H9 (cell line): ENCODE measurements around the gene RAB6A. TPM values are rescaled to one million over a fixed set of nuclear protein-coding genes. Genes with fewer than 3 reads are reported as not detected.

Experiments used
- DNase-seq: peaks from one replicate; pipeline ENCODE4 v3.0.0-alpha.2; 2017
- H2AFZ ChIP-seq: one replicate; pipeline ENCODE4 v1.6.1; 2013; ENCODE audit warnings: mild to moderate bottlenecking, low read length, control low read depth, moderate library complexity
- H2AK5ac ChIP-seq: 2 replicates; pipeline ENCODE4 v1.6.1; 2013; ENCODE audit warnings: low read length, control low read depth, mixed read lengths; ENCODE audit not compliant: insufficient read length
- H2BK120ac ChIP-seq: one replicate; pipeline ENCODE4 v1.6.1; 2013; ENCODE audit warnings: low read depth, mild to moderate bottlenecking, low read length, control low read depth, inconsistent platforms; ENCODE audit not compliant: poor library complexity, severe bottlenecking
- H2BK12ac ChIP-seq: 2 replicates; pipeline ENCODE4 v1.6.1; 2013; ENCODE audit warnings: low read length, control low read depth, mixed read lengths, low read depth; ENCODE audit not compliant: insufficient read length
- H2BK15ac ChIP-seq: 2 replicates; pipeline ENCODE4 v1.6.1; 2013; ENCODE audit warnings: low read depth, low read length, control low read depth
- H2BK20ac ChIP-seq: one replicate; pipeline ENCODE4 v1.6.1; 2013; ENCODE audit warnings: low read depth, mild to moderate bottlenecking, low read length, control low read depth, inconsistent platforms; ENCODE audit not compliant: poor library complexity, severe bottlenecking
- H2BK5ac ChIP-seq: 2 replicates; pipeline ENCODE4 v1.6.1; 2013; ENCODE audit warnings: low read length, control low read depth, mixed read lengths; ENCODE audit not compliant: insufficient read length
- H3K14ac ChIP-seq: 2 replicates; pipeline ENCODE4 v1.6.1; 2013; ENCODE audit warnings: low read length, control low read depth; ENCODE audit not compliant: insufficient read depth
- H3K18ac ChIP-seq: 2 replicates; pipeline ENCODE4 v1.6.1; 2013; ENCODE audit warnings: low read depth, mild to moderate bottlenecking, mixed read lengths, low read length, control low read depth; ENCODE audit not compliant: insufficient read length
- H3K23ac ChIP-seq: 2 replicates; pipeline ENCODE4 v1.6.1; 2013; ENCODE audit warnings: low read length, control low read depth, mixed read lengths, low read depth; ENCODE audit not compliant: insufficient read length
- H3K23me2 ChIP-seq: 2 replicates; pipeline ENCODE4 v1.6.1; 2013; ENCODE audit warnings: low read depth, mild to moderate bottlenecking, mixed read lengths, low read length, control low read depth; ENCODE audit not compliant: insufficient read length, poor library complexity, severe bottlenecking
- H3K27ac ChIP-seq: 2 replicates; pipeline ENCODE4 v1.5.1; 2013; ENCODE audit warnings: low read length, control low read depth, mixed read lengths, low read depth; ENCODE audit not compliant: insufficient read length
- H3K27me3 ChIP-seq: 2 replicates; pipeline ENCODE4 v1.6.1; 2013; ENCODE audit warnings: low read length, control low read depth, inconsistent platforms; ENCODE audit not compliant: insufficient read depth
- H3K4ac ChIP-seq: 2 replicates; pipeline ENCODE4 v1.6.1; 2013; ENCODE audit warnings: low read depth, mild to moderate bottlenecking, control low read depth, inconsistent platforms, low read length, moderate library complexity
- H3K4me1 ChIP-seq: 2 replicates; pipeline ENCODE4 v1.6.1; 2013; ENCODE audit warnings: low read length, control low read depth, inconsistent platforms; ENCODE audit not compliant: insufficient read depth
- H3K4me2 ChIP-seq: 2 replicates; pipeline ENCODE4 v1.6.1; 2013; ENCODE audit warnings: low read length, control low read depth, mixed read lengths; ENCODE audit not compliant: insufficient read length, insufficient read depth
- H3K56ac ChIP-seq: 2 replicates; pipeline ENCODE4 v1.6.1; 2013; ENCODE audit warnings: low read depth, mild to moderate bottlenecking, mixed read lengths, low read length, control low read depth; ENCODE audit not compliant: insufficient read length
- H3K79me1 ChIP-seq: 2 replicates; pipeline ENCODE4 v1.6.1; 2013; ENCODE audit warnings: low read depth, mild to moderate bottlenecking, moderate library complexity, low read length, control low read depth, inconsistent platforms; ENCODE audit not compliant: insufficient read depth, poor library complexity, severe bottlenecking
- H3K79me2 ChIP-seq: 2 replicates; pipeline ENCODE4 v1.6.1; 2013; ENCODE audit warnings: low read length, control low read depth, inconsistent platforms; ENCODE audit not compliant: insufficient read depth
- H3K9ac ChIP-seq: 2 replicates; pipeline ENCODE4 v1.6.1; 2013; ENCODE audit warnings: low read length, control low read depth, mixed read lengths; ENCODE audit not compliant: insufficient read length; ENCODE audit errors: extremely low read depth
- H3K9me3 ChIP-seq: one replicate; pipeline ENCODE4 v1.6.1; 2013; ENCODE audit warnings: low read depth, low read length, inconsistent platforms; ENCODE audit not compliant: control insufficient read depth
- H3T11ph ChIP-seq: one replicate; pipeline ENCODE4 v1.6.1; 2013; ENCODE audit warnings: mild to moderate bottlenecking, low read length, control low read depth, inconsistent platforms
- H4K20me1 ChIP-seq: one replicate; pipeline ENCODE4 v1.6.1; 2013; ENCODE audit not compliant: control insufficient read depth, insufficient read length, insufficient read depth
- H4K5ac ChIP-seq: 2 replicates; pipeline ENCODE4 v1.6.1; 2013; ENCODE audit warnings: low read depth, mild to moderate bottlenecking, mixed read lengths, low read length, control low read depth; ENCODE audit not compliant: insufficient read length
- H4K8ac ChIP-seq: replicated peaks from 2 replicates; pipeline ENCODE4 v1.6.1; 2013; ENCODE audit warnings: low read length, control low read depth, mixed read lengths, low read depth; ENCODE audit not compliant: insufficient read length
- H4K91ac ChIP-seq: 2 replicates; pipeline ENCODE4 v1.6.1; 2013; ENCODE audit warnings: low read depth, mild to moderate bottlenecking, moderate library complexity, mixed read lengths, low read length, control low read depth; ENCODE audit not compliant: insufficient read length
- H3K27ac Mint-ChIP-seq, 3 experiments: 2 replicates in 2 of 3; 3 replicates in 1 of 3; pipeline ENCODE4 v1.8.0; 2020 to 2021; ENCODE audit warnings: mixed read lengths in 3 of 3, mild to moderate bottlenecking in 1 of 3, moderate library complexity in 1 of 3
- H3K27me3 Mint-ChIP-seq: 2 replicates; pipeline ENCODE4 v1.8.0; 2021; ENCODE audit warnings: low read depth, mild to moderate bottlenecking, moderate library complexity, mixed read lengths
- H3K36me3 Mint-ChIP-seq, 3 experiments: 2 replicates in 2 of 3; 3 replicates in 1 of 3; pipeline ENCODE4 v1.8.0; 2020 to 2021; ENCODE audit warnings: low read depth in 3 of 3, mixed read lengths in 3 of 3; ENCODE audit not compliant: insufficient read depth in 1 of 3
- H3K4me1 Mint-ChIP-seq, 2 experiments: 2 replicates each; pipeline ENCODE4 v1.8.0; 2020; ENCODE audit warnings: mixed read lengths in 2 of 2
- H3K4me3 Mint-ChIP-seq, 2 experiments: 2 replicates in 1 of 2; 3 replicates in 1 of 2; pipeline ENCODE4 v1.8.0; 2020 to 2021; ENCODE audit warnings: mild to moderate bottlenecking in 2 of 2, mixed read lengths in 2 of 2, moderate library complexity in 1 of 2
- H3K9me3 Mint-ChIP-seq, 2 experiments: 2 replicates in 1 of 2; 3 replicates in 1 of 2; pipeline ENCODE4 v1.8.0; 2020; ENCODE audit warnings: mild to moderate bottlenecking in 2 of 2, mixed read lengths in 2 of 2, moderate library complexity in 1 of 2
- WGBS: extraction: QIAGEN DNeasy Blood & Tissue Kit; methylation state at CpG from one replicate; pipeline ENCODE4 v1.1.7; 2013; ENCODE audit warnings: missing lambda C conversion rate, low lambda C conversion rate, mixed read lengths; ENCODE audit not compliant: insufficient read length; ENCODE audit errors: extremely low coverage; 5-methylcytosine and 5-hydroxymethylcytosine counted together
- total RNA-seq: library from RNA; stranded (reverse); gene quantifications from 2 replicates; pipeline ENCODE4 v1.2.1, GENCODE V29; 2021
- TF ChIP-seq, protein P1 (sequence below): fragments of 200-600 bp; sonication (generic); conservative IDR thresholded peaks from 3 replicates; pipeline ENCODE4 v1.8.0; 2021; ENCODE audit warnings: antibody characterized with exemption, mild to moderate bottlenecking

RAB6A gene
- total RNA-seq, 1 experiment from 2014 or later = 72.8 TPM

- Histone ChIP-seq H3K79me1 (no peaks in the 10 kb centered on the region), H4K8ac (no peak overlapping the region), H4K20me1 (no peaks in the 10 kb centered on the region), H3K79me2 (no peaks in the 10 kb centered on the region), H3K4me2 (no peak overlapping the region), H2BK12ac (no peak overlapping the region), H2AK5ac (no peak overlapping the region), H3K27me3 (peaks cover 5% of the 10 kb centered on the region; the same call in 1 of the 2 replicates), H3K18ac (no peak overlapping the region), H3K4me1 (no peaks in the 10 kb centered on the region), H3K9ac (no peak overlapping the region), H3K4ac (no peak overlapping the region), H3K56ac (no peak overlapping the region), H4K91ac (no peak overlapping the region), H3K14ac (no peak overlapping the region), H3K23me2 (no peaks in the 10 kb centered on the region), H2BK120ac (no peak overlapping the region), H4K5ac (no peak overlapping the region), H2BK5ac (no peak overlapping the region), H3K23ac (no peak overlapping the region), H2BK15ac (no peak overlapping the region), H3T11ph (no peak overlapping the region), H3K27ac (no peak overlapping the region), H2AFZ (no peak overlapping the region), H3K9me3 (no peaks in the 10 kb centered on the region), H2BK20ac (no peak overlapping the region)
- peaks cover 0 to 18% (median 2%) of the 10 kb centered on the region in 3 experiments; a peak in 3 of 7 replicates for H3K36me3 Mint-ChIP-seq
- TF ChIP-seq, protein P1, sequence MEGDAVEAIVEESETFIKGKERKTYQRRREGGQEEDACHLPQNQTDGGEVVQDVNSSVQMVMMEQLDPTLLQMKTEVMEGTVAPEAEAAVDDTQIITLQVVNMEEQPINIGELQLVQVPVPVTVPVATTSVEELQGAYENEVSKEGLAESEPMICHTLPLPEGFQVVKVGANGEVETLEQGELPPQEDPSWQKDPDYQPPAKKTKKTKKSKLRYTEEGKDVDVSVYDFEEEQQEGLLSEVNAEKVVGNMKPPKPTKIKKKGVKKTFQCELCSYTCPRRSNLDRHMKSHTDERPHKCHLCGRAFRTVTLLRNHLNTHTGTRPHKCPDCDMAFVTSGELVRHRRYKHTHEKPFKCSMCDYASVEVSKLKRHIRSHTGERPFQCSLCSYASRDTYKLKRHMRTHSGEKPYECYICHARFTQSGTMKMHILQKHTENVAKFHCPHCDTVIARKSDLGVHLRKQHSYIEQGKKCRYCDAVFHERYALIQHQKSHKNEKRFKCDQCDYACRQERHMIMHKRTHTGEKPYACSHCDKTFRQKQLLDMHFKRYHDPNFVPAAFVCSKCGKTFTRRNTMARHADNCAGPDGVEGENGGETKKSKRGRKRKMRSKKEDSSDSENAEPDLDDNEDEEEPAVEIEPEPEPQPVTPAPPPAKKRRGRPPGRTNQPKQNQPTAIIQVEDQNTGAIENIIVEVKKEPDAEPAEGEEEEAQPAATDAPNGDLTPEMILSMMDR = no peak
- peaks cover 19% of the 10 kb centered on the region for H3K27me3 Mint-ChIP-seq
- no peak for DNase-seq
- peaks cover 3 to 8% of the 10 kb centered on the region in 2 experiments for H3K9me3 Mint-ChIP-seq
- no peak overlapping the region for H3K4me3 Mint-ChIP-seq
- no peak overlapping the region for H3K27ac Mint-ChIP-seq
- H3K4me1 Mint-ChIP-seq = peaks cover 27% of the 10 kb centered on the region in 2 experiments
- no CpG with 5 or more reads among the region's 2 CpGs for WGBS
Observed at GRCh38 chr11:73633999-73634398, 126.9 kb downstream of the RAB6A start.
